ENCODE measurements around the gene PDK3. TPM values are rescaled to one million over a fixed set of nuclear protein-coding genes. Genes with fewer than 3 reads are reported as not detected.

The PDK3 gene
- total RNA-seq, 1 experiment from 2014 or later, result 47.3 TPM

DNA sequence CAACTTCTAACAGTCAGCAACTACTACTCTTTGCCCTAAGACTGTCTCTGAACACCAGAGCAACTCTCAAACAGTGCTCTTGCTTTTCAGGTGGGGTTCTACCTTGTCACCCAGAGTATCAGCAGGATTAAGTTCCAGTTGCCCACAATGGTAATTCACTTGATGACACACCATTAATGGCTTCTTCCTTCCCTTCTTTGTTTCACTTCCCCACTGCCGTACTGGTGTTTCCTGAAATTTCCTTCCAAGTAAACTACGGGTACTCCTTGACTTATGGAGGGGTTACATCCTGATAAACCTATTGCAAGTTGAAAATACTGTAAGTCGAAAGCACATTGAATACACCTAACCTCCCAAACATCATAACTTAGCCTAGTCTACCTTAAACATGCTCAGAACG is 36.6 kb upstream of the PDK3 start:
- no peaks in the 10 kb centered on the region; a peak in 1 of 5 replicates for H3K9me3 Mint-ChIP-seq
- Histone ChIP-seq H3K18ac (ENCODE audit: insufficient read length, low read depth, low read length) (no peak overlapping the region), H4K91ac (ENCODE audit: insufficient read length, low read depth, low read length) (no peak overlapping the region)

More for the DNA sequence above, 36.6 kb upstream of the PDK3 start:
- Histone ChIP-seq H3K4ac (ENCODE audit: low read depth, low read length) (no peak overlapping the region), H4K20me1 (ENCODE audit: control insufficient read depth, insufficient read depth, insufficient read length) (no peaks in the 10 kb centered on the region), H3K79me2 (ENCODE audit: insufficient read depth, low read length) (no peaks in the 10 kb centered on the region), H3K23me2 (ENCODE audit: insufficient read length, low read depth, low read length, poor library complexity, severe bottlenecking) (no peaks in the 10 kb centered on the region), H3K9me3 (ENCODE audit: control insufficient read depth, low read depth, low read length) (no peaks in the 10 kb centered on the region), H3K27me3 (ENCODE audit: insufficient read depth, low read length) (no peaks in the 10 kb centered on the region; the same call in 1 of the 2 replicates), H4K8ac (replicated peaks; ENCODE audit: insufficient read length, low read depth, low read length) (no peak overlapping the region), H2AK5ac (ENCODE audit: insufficient read length, low read length) (no peak overlapping the region), H3K4me1 (ENCODE audit: insufficient read depth, low read length) (no peaks in the 10 kb centered on the region), H3K56ac (ENCODE audit: insufficient read length, low read depth, low read length) (no peak overlapping the region), H4K5ac (ENCODE audit: insufficient read length, low read depth, low read length) (no peak overlapping the region), H2BK5ac (ENCODE audit: insufficient read length, low read length) (no peak overlapping the region), H3T11ph (ENCODE audit: low read length) (no peak overlapping the region), H2BK120ac (ENCODE audit: low read depth, low read length, poor library complexity, severe bottlenecking) (no peak overlapping the region), H2BK20ac (ENCODE audit: low read depth, low read length, poor library complexity, severe bottlenecking) (no peak overlapping the region), H3K14ac (ENCODE audit: insufficient read depth, low read length) (no peak overlapping the region), H3K4me2 (ENCODE audit: insufficient read depth, insufficient read length, low read length) (no peak overlapping the region), H2AFZ (ENCODE audit: low read length) (no peak overlapping the region), H3K27ac (ENCODE audit: insufficient read length, low read depth, low read length) (no peak overlapping the region), H3K23ac (ENCODE audit: insufficient read length, low read depth, low read length) (no peak overlapping the region), H2BK12ac (ENCODE audit: insufficient read length, low read depth, low read length) (no peak overlapping the region), H3K9ac (ENCODE audit: extremely low read depth, insufficient read length, low read length) (no peak overlapping the region), H3K79me1 (ENCODE audit: insufficient read depth, low read depth, low read length, poor library complexity, severe bottlenecking) (no peaks in the 10 kb centered on the region), H2BK15ac (ENCODE audit: low read depth, low read length) (no peak overlapping the region)
- no peak for DNase-seq
- Mint-ChIP-seq H3K27ac (no peak overlapping the region), H3K36me3 (ENCODE audit: insufficient read depth in 1 of 3, low read depth in 3 of 3) (no peaks in the 10 kb centered on the region), H3K27me3 (ENCODE audit: low read depth) (peaks cover 12% of the 10 kb centered on the region), H3K4me3 (no peak overlapping the region), H3K4me1 (peaks cover 15 to 20% of the 10 kb centered on the region in 2 experiments)
- no CpG with 5 or more reads among the region's 4 CpGs for WGBS (ENCODE audit: extremely low coverage, insufficient read length, low lambda C conversion rate)
- no peak for TF ChIP-seq CTCF (conservative IDR thresholded peaks at IDR 0.05)

Data from H9 (cell line).